HepG2 (cell line): ENCODE data around the gene LTBR. TPM values are rescaled to one million over a fixed set of nuclear protein-coding genes. Genes with fewer than 3 reads are reported as not detected.

Experiments
- DPF2 ChIP-seq: sonication (generic); formaldehyde crosslinking; IDR thresholded peaks from 2 replicates; pipeline ENCODE4 v1.4.0; 2020; ENCODE audit warnings: mild to moderate bottlenecking, low read depth, missing genetic modification reagents, borderline replicate concordance
- JUNB ChIP-seq: sonication (generic); formaldehyde crosslinking; IDR thresholded peaks from 2 replicates; pipeline ENCODE4 v1.8.0; 2022; ENCODE audit warnings: missing genetic modification reagents, mild to moderate bottlenecking, borderline replicate concordance
- SIN3A ChIP-seq: IDR thresholded peaks from 2 replicates; pipeline ENCODE4 v1.6.1; 2011; ENCODE audit warnings: low read depth, mild to moderate bottlenecking, control low read depth, low read length, borderline replicate concordance
- SP1 ChIP-seq, 2 experiments: fragments of 450-650 bp in 1 of 2; sonication (generic) in 1 of 2; formaldehyde crosslinking in 1 of 2; IDR thresholded peaks; 2 replicates each; pipeline versions ENCODE4 v1.4.0 to v1.6.1; 2016 to 2020; ENCODE audit warnings: missing genetic modification reagents in 1 of 2
- TEAD2 ChIP-seq: sonication (generic); formaldehyde crosslinking; IDR thresholded peaks from 2 replicates; pipeline ENCODE4 v1.9.0; 2021; ENCODE audit warnings: missing genetic modification reagents
- ZNF530 ChIP-seq: sonication (generic); formaldehyde crosslinking; IDR thresholded peaks from 2 replicates; pipeline ENCODE4 v1.5.0; 2020; ENCODE audit warnings: low read depth, mild to moderate bottlenecking, missing genetic modification reagents
- ZNF569 ChIP-seq: sonication (generic); formaldehyde crosslinking; IDR thresholded peaks from 2 replicates; pipeline ENCODE4 v1.5.0; 2020; ENCODE audit warnings: mild to moderate bottlenecking, missing genetic modification reagents, moderate library complexity, borderline replicate concordance
- ZNF746 ChIP-seq: sonication (generic); formaldehyde crosslinking; IDR thresholded peaks from 2 replicates; pipeline ENCODE4 v1.8.0; 2022; ENCODE audit warnings: mild to moderate bottlenecking, missing genetic modification reagents
- ZNF841 ChIP-seq: sonication (generic); formaldehyde crosslinking; IDR thresholded peaks from 2 replicates; pipeline ENCODE4 v1.8.1; 2023; ENCODE audit warnings: missing genetic modification reagents, borderline replicate concordance
- polyA plus RNA-seq, 8 experiments: library from polyadenylated mRNA; depleted of rRNA in 3 of 8; stranded (reverse) in 7 of 8; unstranded in 1 of 8; fragments of >200 nt; fragmentation: Illumina TruSeq in 4 of 8; extraction: Trizol in 4 of 8; gene quantifications; 2 replicates each; pipeline versions ENCODE4 v1.2.1 to v1.2.3, GENCODE V29; 2011 to 2016; ENCODE audit warnings: low read depth in 4 of 8, missing spikeins in 1 of 8, mixed read lengths in 1 of 8; ENCODE audit not compliant: insufficient read depth in 1 of 8
- total RNA-seq, 5 experiments: library from RNA; depleted of rRNA; stranded (reverse); fragments of >200 nt; fragmentation: Illumina TruSeq; extraction: Trizol; gene quantifications; 2 replicates each; pipeline ENCODE4 v1.2.3, GENCODE V29; 2016; ENCODE audit warnings: low read depth in 1 of 5
- TF ChIP-seq, protein P1 (sequence below): sonication (generic); IDR thresholded peaks from 2 replicates; pipeline ENCODE4 v1.6.1; 2016; ENCODE audit warnings: low read depth, borderline replicate concordance
- TF ChIP-seq, protein P2 (sequence below): sonication (generic); formaldehyde crosslinking; IDR thresholded peaks from 2 replicates; pipeline ENCODE4 v1.5.1; 2020; ENCODE audit warnings: missing genetic modification reagents, mild to moderate bottlenecking, borderline replicate concordance
- TF ChIP-seq, protein P3 (sequence below): sonication (generic); formaldehyde crosslinking; IDR thresholded peaks from 2 replicates; pipeline ENCODE4 v1.8.0; 2022; ENCODE audit warnings: missing genetic modification reagents, mild to moderate bottlenecking, moderate library complexity, borderline replicate concordance
- TF ChIP-seq, protein P4 (sequence below): sonication (generic); formaldehyde crosslinking; IDR thresholded peaks from 2 replicates; pipeline ENCODE4 v1.9.0; 2021; ENCODE audit warnings: missing genetic modification reagents, mild to moderate bottlenecking, borderline replicate concordance
- TF ChIP-seq, protein P5 (sequence below): sonication (generic); formaldehyde crosslinking; IDR thresholded peaks from 2 replicates; pipeline ENCODE4 v1.4.0; 2020; ENCODE audit warnings: low read depth, missing genetic modification reagents
- TF ChIP-seq, protein P6 (sequence below): IDR thresholded peaks from 2 replicates; pipeline ENCODE4 v1.4.0; 2020; ENCODE audit warnings: mild to moderate bottlenecking, missing genetic modification reagents

The LTBR gene
- total and polyA plus RNA-seq, 2 of the 13 experiments (the other 11 are each of a cell fraction or from before 2014, with no cell fraction given): 31.4 to 34.8 TPM

DNA sequence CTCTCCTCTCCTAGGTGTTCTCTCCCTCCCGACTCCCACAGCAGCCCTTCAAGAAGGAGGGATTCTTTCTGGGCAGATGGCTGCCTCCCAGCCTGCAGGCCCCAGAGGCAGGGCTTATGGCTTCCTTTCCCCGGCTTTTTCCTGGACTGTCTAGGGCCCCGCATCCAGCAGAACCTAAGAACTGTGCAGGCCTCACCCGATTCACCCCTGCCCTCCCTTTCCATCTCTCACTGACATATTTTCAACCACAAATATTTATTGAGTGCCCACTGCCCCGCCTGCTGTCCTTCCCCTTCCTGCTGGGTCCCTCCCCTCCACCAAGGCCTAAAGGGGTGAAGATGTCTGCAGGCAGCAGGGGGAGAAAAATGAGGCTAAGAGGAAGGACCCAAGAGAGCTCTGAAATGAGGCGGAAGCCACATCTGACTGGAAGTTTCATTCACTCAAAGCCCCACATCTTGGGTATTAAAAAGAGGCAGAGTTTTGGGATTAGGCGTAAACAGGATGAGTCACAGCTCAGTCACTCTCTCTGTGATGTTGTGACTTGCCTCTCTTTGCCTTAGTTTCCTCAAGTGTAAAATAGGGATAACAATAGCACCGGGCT lies 11.5 kb upstream of the LTBR start (continued):
- TF ChIP-seq, protein P1, sequence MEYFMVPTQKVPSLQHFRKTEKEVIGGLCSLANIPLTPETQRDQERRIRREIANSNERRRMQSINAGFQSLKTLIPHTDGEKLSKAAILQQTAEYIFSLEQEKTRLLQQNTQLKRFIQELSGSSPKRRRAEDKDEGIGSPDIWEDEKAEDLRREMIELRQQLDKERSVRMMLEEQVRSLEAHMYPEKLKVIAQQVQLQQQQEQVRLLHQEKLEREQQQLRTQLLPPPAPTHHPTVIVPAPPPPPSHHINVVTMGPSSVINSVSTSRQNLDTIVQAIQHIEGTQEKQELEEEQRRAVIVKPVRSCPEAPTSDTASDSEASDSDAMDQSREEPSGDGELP: peak; percentile 61; the same call in 1 of the 2 replicates
- no peak for TF ChIP-seq ZNF841
- TF ChIP-seq, protein P2, sequence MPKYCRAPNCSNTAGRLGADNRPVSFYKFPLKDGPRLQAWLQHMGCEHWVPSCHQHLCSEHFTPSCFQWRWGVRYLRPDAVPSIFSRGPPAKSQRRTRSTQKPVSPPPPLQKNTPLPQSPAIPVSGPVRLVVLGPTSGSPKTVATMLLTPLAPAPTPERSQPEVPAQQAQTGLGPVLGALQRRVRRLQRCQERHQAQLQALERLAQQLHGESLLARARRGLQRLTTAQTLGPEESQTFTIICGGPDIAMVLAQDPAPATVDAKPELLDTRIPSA: no peak
- TF ChIP-seq TEAD2 (CRISPR knock-in tag): no peak
- no peak for TF ChIP-seq ZNF530 (CRISPR knock-in tag)
- no peak for TF ChIP-seq ZNF569 (CRISPR knock-in tag)
- TF ChIP-seq SIN3A: no peak
- TF ChIP-seq, protein P3, sequence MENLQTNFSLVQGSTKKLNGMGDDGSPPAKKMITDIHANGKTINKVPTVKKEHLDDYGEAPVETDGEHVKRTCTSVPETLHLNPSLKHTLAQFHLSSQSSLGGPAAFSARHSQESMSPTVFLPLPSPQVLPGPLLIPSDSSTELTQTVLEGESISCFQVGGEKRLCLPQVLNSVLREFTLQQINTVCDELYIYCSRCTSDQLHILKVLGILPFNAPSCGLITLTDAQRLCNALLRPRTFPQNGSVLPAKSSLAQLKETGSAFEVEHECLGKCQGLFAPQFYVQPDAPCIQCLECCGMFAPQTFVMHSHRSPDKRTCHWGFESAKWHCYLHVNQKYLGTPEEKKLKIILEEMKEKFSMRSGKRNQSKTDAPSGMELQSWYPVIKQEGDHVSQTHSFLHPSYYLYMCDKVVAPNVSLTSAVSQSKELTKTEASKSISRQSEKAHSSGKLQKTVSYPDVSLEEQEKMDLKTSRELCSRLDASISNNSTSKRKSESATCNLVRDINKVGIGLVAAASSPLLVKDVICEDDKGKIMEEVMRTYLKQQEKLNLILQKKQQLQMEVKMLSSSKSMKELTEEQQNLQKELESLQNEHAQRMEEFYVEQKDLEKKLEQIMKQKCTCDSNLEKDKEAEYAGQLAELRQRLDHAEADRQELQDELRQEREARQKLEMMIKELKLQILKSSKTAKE: peak; percentile 79
- TF ChIP-seq, protein P4, sequence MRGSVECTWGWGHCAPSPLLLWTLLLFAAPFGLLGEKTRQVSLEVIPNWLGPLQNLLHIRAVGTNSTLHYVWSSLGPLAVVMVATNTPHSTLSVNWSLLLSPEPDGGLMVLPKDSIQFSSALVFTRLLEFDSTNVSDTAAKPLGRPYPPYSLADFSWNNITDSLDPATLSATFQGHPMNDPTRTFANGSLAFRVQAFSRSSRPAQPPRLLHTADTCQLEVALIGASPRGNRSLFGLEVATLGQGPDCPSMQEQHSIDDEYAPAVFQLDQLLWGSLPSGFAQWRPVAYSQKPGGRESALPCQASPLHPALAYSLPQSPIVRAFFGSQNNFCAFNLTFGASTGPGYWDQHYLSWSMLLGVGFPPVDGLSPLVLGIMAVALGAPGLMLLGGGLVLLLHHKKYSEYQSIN (CRISPR knock-in tag): no peak
- TF ChIP-seq, protein P5, sequence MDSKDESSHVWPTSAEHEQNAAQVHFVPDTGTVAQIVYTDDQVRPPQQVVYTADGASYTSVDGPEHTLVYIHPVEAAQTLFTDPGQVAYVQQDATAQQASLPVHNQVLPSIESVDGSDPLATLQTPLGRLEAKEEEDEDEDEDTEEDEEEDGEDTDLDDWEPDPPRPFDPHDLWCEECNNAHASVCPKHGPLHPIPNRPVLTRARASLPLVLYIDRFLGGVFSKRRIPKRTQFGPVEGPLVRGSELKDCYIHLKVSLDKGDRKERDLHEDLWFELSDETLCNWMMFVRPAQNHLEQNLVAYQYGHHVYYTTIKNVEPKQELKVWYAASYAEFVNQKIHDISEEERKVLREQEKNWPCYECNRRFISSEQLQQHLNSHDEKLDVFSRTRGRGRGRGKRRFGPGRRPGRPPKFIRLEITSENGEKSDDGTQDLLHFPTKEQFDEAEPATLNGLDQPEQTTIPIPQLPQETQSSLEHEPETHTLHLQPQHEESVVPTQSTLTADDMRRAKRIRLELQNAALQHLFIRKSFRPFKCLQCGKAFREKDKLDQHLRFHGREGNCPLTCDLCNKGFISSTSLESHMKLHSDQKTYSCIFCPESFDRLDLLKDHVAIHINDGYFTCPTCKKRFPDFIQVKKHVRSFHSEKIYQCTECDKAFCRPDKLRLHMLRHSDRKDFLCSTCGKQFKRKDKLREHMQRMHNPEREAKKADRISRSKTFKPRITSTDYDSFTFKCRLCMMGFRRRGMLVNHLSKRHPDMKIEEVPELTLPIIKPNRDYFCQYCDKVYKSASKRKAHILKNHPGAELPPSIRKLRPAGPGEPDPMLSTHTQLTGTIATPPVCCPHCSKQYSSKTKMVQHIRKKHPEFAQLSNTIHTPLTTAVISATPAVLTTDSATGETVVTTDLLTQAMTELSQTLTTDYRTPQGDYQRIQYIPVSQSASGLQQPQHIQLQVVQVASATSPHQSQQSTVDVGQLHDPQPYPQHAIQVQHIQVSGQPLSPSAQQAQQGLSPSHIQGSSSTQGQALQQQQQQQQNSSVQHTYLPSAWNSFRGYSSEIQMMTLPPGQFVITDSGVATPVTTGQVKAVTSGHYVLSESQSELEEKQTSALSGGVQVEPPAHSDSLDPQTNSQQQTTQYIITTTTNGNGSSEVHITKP: peak; percentile 21; the same call in 1 of the 2 replicates
- TF ChIP-seq DPF2 (CRISPR knock-in tag): peak; percentile 65; the same call in 1 of the 2 replicates
- peak; percentile 97 for TF ChIP-seq ZNF746 (CRISPR knock-in tag)
- no peak for TF ChIP-seq JUNB
- TF ChIP-seq, protein P6, sequence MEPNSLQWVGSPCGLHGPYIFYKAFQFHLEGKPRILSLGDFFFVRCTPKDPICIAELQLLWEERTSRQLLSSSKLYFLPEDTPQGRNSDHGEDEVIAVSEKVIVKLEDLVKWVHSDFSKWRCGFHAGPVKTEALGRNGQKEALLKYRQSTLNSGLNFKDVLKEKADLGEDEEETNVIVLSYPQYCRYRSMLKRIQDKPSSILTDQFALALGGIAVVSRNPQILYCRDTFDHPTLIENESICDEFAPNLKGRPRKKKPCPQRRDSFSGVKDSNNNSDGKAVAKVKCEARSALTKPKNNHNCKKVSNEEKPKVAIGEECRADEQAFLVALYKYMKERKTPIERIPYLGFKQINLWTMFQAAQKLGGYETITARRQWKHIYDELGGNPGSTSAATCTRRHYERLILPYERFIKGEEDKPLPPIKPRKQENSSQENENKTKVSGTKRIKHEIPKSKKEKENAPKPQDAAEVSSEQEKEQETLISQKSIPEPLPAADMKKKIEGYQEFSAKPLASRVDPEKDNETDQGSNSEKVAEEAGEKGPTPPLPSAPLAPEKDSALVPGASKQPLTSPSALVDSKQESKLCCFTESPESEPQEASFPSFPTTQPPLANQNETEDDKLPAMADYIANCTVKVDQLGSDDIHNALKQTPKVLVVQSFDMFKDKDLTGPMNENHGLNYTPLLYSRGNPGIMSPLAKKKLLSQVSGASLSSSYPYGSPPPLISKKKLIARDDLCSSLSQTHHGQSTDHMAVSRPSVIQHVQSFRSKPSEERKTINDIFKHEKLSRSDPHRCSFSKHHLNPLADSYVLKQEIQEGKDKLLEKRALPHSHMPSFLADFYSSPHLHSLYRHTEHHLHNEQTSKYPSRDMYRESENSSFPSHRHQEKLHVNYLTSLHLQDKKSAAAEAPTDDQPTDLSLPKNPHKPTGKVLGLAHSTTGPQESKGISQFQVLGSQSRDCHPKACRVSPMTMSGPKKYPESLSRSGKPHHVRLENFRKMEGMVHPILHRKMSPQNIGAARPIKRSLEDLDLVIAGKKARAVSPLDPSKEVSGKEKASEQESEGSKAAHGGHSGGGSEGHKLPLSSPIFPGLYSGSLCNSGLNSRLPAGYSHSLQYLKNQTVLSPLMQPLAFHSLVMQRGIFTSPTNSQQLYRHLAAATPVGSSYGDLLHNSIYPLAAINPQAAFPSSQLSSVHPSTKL (CRISPR knock-in tag): peak; percentile 83
- no peak for TF ChIP-seq SP1 (IDR thresholded peaks at IDR 0.05)
- no peak for TF ChIP-seq SP1 (CRISPR knock-in tag; IDR thresholded peaks at IDR 0.05)
